ENCODE results near the gene AGBL5.
A peak's percentile ranks its signal among the peaks of the same experiment; 100 is the strongest.

The AGBL5 gene

GRCh38 chr2:27077231-27077630, 25.8 kb downstream of the AGBL5 start:
- DNase-seq (ENCODE audit: low read depth in 2 of 2), result no peak

- no peak for DNase-seq (ENCODE audit: low read depth in 2 of 2)
These were observed 27.1 kb downstream of the AGBL5 start, which contains the start of gene EMILIN1 for GRCh38 chr2:27078267-27079194. EMILIN1 (plus strand) TSS chr2:27078615; CDS start chr2:27079066, 451 bp downstream.

- no peak for DNase-seq (ENCODE audit: low read depth in 2 of 2)
These were observed 28.0 kb downstream of the AGBL5 start for GRCh38 chr2:27079233-27080139.

GRCh38 chr2:27080140-27080469, 28.6 kb downstream of the AGBL5 start:
- DNase-seq (ENCODE audit: low read depth in 2 of 2), result no peak

DNA sequence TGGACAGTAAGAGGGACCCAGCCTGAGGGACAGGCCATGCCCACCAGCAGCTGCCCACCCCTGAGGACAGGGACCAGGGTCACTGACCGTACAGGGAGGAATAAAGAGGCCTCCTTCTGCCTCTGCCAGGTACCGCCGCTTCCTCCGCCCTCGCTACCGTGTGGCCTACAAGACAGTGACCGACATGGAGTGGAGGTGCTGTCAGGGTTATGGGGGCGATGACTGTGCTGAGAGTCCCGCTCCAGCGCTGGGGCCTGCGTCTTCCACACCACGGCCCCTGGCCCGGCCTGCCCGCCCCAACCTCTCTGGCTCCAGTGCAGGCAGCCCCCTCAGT, 29.1 kb downstream of the AGBL5 start:
- no peak for DNase-seq (ENCODE audit: low read depth in 2 of 2)

DNA sequence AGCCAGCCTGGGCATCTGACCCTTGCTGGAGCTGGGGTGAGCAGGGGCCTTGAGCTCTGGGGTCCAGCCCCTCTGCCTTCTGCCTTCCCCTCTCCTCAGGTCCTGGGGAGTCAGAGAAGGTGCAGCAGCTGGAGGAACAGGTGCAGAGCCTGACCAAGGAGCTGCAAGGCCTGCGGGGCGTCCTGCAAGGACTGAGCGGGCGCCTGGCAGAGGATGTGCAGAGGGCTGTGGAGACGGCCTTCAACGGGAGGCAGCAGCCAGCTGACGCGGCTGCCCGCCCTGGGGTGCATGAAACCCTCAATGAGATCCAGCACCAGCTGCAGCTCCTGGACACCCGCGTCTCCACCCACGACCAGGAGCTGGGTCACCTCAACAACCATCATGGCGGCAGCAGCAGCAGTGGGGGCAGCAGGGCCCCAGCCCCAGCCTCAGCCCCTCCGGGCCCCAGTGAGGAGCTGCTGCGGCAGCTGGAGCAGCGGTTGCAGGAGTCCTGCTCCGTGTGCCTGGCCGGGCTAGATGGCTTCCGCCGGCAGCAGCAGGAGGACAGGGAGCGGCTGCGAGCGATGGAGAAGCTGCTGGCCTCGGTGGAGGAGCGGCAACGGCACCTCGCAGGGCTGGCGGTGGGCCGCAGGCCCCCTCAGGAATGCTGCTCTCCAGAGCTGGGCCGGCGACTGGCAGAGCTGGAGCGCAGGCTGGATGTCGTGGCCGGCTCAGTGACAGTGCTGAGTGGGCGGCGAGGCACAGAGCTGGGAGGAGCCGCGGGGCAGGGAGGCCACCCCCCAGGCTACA, 30.7 kb downstream of the AGBL5 start:
- DNase-seq (ENCODE audit: low read depth in 2 of 2), result no peak

DNA sequence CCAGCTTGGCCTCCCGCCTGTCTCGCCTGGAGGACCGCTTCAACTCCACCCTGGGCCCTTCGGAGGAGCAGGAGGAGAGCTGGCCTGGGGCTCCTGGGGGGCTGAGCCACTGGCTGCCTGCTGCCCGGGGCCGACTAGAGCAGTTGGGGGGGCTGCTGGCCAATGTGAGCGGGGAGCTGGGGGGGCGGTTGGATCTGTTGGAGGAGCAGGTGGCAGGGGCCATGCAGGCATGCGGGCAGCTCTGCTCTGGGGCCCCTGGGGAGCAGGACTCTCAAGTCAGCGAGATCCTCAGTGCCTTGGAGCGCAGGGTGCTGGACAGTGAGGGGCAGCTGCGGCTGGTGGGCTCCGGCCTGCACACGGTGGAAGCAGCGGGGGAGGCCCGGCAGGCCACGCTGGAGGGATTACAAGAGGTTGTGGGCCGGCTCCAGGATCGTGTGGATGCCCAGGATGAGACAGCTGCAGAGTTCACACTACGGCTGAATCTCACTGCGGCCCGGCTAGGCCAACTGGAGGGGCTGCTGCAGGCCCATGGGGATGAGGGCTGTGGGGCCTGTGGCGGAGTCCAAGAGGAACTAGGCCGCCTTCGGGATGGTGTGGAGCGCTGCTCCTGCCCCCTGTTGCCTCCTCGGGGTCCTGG, 31.4 kb downstream of the AGBL5 start:
- DNase-seq (ENCODE audit: low read depth in 2 of 2), result no peak

- DNase-seq (ENCODE audit: low read depth in 2 of 2), result no peak
These were observed 32.2 kb downstream of the AGBL5 start for GRCh38 chr2:27083410-27084296.

- DNase-seq (ENCODE audit: low read depth in 2 of 2), result no peak
These were observed 33.0 kb downstream of the AGBL5 start for GRCh38 chr2:27084297-27085061.

DNA sequence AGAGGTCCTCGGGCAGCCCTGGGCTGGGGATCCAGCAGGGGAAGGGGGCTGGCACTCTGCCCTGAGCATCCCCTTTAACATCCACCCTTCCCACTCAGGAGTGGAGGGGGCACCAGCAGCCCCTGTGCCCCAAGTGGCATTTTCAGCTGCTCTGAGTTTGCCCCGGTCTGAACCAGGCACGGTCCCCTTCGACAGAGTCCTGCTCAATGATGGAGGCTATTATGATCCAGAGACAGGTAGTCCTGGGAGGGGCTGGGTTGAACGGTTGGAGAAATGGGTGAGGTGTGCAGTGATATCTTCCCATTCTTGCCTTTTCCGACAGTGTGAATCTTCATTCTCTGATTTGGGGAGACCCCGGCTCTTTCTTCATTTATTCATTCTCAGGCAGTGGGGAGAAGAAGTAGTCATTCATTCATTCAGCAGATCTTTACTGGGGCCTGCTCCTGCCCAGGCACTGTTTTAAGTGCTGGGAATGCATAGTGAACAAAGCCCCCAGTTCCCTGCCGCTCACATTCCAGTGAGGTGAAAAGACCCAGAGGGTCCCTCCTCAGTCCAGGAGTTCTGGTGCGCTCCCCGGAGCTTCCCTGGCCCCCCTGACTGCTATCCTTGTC, 33.7 kb downstream of the AGBL5 start:
- DNase-seq (ENCODE audit: low read depth in 2 of 2), result no peak

DNA sequence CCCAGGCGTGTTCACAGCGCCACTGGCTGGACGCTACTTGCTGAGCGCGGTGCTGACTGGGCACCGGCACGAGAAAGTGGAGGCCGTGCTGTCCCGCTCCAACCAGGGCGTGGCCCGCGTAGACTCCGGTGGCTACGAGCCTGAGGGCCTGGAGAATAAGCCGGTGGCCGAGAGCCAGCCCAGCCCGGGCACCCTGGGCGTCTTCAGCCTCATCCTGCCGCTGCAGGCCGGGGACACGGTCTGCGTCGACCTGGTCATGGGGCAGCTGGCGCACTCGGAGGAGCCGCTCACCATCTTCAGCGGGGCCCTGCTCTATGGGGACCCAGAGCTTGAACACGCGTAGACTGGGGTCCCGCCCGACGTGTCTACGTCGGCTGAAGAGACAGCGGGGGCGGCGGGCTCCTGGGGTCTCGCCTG, 34.2 kb downstream of the AGBL5 start:
- no peak for DNase-seq (ENCODE audit: low read depth in 2 of 2)

GRCh38 chr2:27086090-27086723, 34.7 kb downstream of the AGBL5 start:
- DNase-seq (ENCODE audit: low read depth in 2 of 2), result peak; percentile 96 to 99

GRCh38 chr2:27086724-27087593, 35.5 kb downstream of the AGBL5 start, which contains the start of gene KHK:
KHK (plus strand) TSS chr2:27086772; CDS start chr2:27087260, 488 bp downstream.
- no peak for DNase-seq (ENCODE audit: low read depth in 2 of 2)

- no peak for DNase-seq (ENCODE audit: low read depth in 2 of 2)
These were observed 36.4 kb downstream of the AGBL5 start for GRCh38 chr2:27087823-27088410.

- DNase-seq (ENCODE audit: low read depth in 2 of 2), result no peak
These were observed 37.2 kb downstream of the AGBL5 start for GRCh38 chr2:27088634-27089033.

DNA sequence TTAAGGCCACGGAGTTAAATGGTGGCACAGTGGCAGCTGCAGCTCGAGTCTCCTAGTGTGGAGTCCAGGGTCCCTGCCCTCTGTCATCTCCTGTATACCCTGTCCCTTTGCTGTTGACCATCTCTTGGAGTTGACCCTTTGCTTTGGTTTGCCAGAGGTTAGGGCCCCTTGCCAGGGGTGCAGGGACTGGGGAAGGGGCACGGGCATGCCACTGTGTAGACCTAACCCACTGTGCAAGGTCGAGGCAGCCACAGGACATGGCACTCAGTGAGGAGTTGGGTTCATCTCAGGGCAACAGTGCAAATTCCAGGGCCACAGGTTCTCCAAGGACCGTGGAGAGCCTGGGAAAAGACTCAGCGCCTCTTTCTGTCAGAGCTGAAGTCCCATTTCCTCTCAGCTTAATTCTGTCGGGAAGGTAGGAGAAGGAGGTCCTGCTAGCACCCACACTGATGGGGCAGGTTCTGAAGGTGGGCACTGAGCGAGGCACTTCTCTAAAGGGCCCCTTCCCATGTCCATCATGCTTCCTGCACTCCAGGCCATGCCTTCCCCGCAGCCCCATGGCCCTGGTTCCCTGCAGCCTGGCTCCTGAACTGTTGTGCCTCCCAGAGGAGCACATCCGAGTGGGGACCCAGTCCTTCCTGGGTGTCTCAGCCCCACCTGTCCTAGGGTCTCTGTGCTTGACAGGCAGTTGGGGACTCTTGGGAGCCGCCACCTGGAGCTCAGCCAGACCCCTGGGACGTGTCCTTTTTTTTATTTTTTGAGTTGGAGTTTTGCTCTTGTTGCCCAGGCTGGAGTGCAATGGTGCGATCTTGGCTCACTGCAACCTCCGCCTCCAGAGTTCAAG, 37.9 kb downstream of the AGBL5 start:
- DNase-seq (ENCODE audit: low read depth in 2 of 2), result no peak
